SK-N-SH (cell line): ENCODE data around the gene MUCL1. TPM values are rescaled to one million over a fixed set of nuclear protein-coding genes. Genes with fewer than 3 reads are reported as not detected.

Experiments used
- CTCF ChIA-PET: fragments of 300-600, 350-600 bp; formaldehyde crosslinking; extraction: SDS; loops from one replicate; lab custom pipeline; 2021; lab: Yijun Ruan, JAX
- POLR2A ChIA-PET: fragments of 350-600 bp; sonication (Branson Sonifier 250); formaldehyde crosslinking; extraction: SDS; loops from one replicate; lab custom pipeline; 2020; ENCODE audit warnings: antibody characterized with exemption, inconsistent platforms; lab: Yijun Ruan, JAX
- DNase-seq: peaks from one replicate; pipeline ENCODE4 v3.0.0; 2012
- H2AFZ ChIP-seq: fragments of 200-600 bp; sonication (generic); 2 replicates; pipeline ENCODE4 v1.8.1; 2016; ENCODE audit warnings: antibody characterized with exemption, mild to moderate bottlenecking, low read depth
- H3F3A ChIP-seq: fragments of 200-600 bp; sonication (generic); replicated peaks from 2 replicates; pipeline ENCODE3; 2016; ENCODE audit warnings: antibody characterized with exemption, mild to moderate bottlenecking; ENCODE audit not compliant: insufficient read depth
- H3K27ac ChIP-seq, 2 experiments: fragments of 200-500 bp in 1 of 2; fragments of 200-600 bp in 1 of 2; sonication (Bioruptor generic) in 1 of 2; sonication (generic), shearing (Covaris generic) in 1 of 2; 2 replicates each; pipeline versions ENCODE4 v1.5.1 to v1.6.1; 2014 to 2016; ENCODE audit warnings: low read depth in 2 of 2, inconsistent platforms in 1 of 2, low read length in 1 of 2, mild to moderate bottlenecking in 1 of 2, mixed read lengths in 1 of 2
- H3K27me3 ChIP-seq: fragments of 200-600 bp; sonication (generic), shearing (Covaris generic); 2 replicates; pipeline ENCODE4 v1.6.1; 2016; ENCODE audit warnings: mixed run types; ENCODE audit not compliant: insufficient read depth
- H3K36me3 ChIP-seq, 2 experiments: fragments of 200-500 bp in 1 of 2; fragments of 200-600 bp in 1 of 2; sonication (Bioruptor generic) in 1 of 2; sonication (generic) in 1 of 2; replicated peaks in 1 of 2; 2 replicates each; pipeline versions ENCODE3 to v1.5.1; 2014 to 2016; ENCODE audit warnings: low read length in 1 of 2, mild to moderate bottlenecking in 1 of 2; ENCODE audit not compliant: insufficient read depth in 2 of 2, control insufficient read depth in 1 of 2
- H3K4me1 ChIP-seq, 2 experiments: fragments of 200-500 bp in 1 of 2; fragments of 200-600 bp in 1 of 2; sonication (Bioruptor generic) in 1 of 2; sonication (generic), shearing (Covaris generic) in 1 of 2; 2 replicates each; pipeline versions ENCODE4 v1.5.1 to v1.6.1; 2014 to 2016; ENCODE audit warnings: low read depth in 1 of 2, low read length in 1 of 2, mixed run types in 1 of 2; ENCODE audit not compliant: insufficient read depth in 2 of 2, control insufficient read depth in 1 of 2
- H3K4me2 ChIP-seq: fragments of 200-600 bp; sonication (generic), shearing (Covaris generic); 2 replicates; pipeline ENCODE4 v1.6.1; 2017; ENCODE audit warnings: mixed run types
- H3K4me3 ChIP-seq, 2 experiments: fragments of 200-500 bp in 1 of 2; fragments of 200-600 bp in 1 of 2; sonication (Bioruptor generic) in 1 of 2; sonication (generic), shearing (Covaris generic) in 1 of 2; 2 replicates each; pipeline versions ENCODE4 v1.5.1 to v1.8.1; 2014 to 2016; ENCODE audit warnings: low read depth in 2 of 2, inconsistent platforms in 1 of 2, low read length in 1 of 2, mild to moderate bottlenecking in 1 of 2, mixed read lengths in 1 of 2, moderate library complexity in 1 of 2
- H3K79me2 ChIP-seq: fragments of 200-600 bp; sonication (generic); 2 replicates; pipeline ENCODE4 v1.8.1; 2017; ENCODE audit warnings: mild to moderate bottlenecking; ENCODE audit not compliant: insufficient read depth
- H3K9ac ChIP-seq: fragments of 200-600 bp; sonication (generic); 2 replicates; pipeline ENCODE4 v1.6.1; 2017; ENCODE audit warnings: mixed run types
- H3K9me2 ChIP-seq: fragments of 200-600 bp; sonication (generic); 2 replicates; pipeline ENCODE4 v1.6.1; 2017; ENCODE audit warnings: mixed run types
- H3K9me3 ChIP-seq: fragments of 200-600 bp; sonication (generic); 2 replicates; pipeline ENCODE4 v1.6.1; 2017; ENCODE audit warnings: mixed run types, mild to moderate bottlenecking, moderate library complexity
- H4K20me1 ChIP-seq: fragments of 200-600 bp; sonication (generic); 2 replicates; pipeline ENCODE4 v1.6.1; 2017; ENCODE audit warnings: mild to moderate bottlenecking, mixed run types; ENCODE audit not compliant: insufficient read depth
- CHD2 ChIP-seq: fragments of 150-350 bp; IDR thresholded peaks from 2 replicates; pipeline ENCODE4 v1.6.1; 2018; ENCODE audit warnings: low read length; ENCODE audit not compliant: partially characterized antibody
- EP300 ChIP-seq, 2 experiments: IDR thresholded peaks; 2 replicates each; pipeline versions ENCODE4 v1.4.0 to v1.6.1; 2012; ENCODE audit warnings: borderline replicate concordance in 1 of 2, low read depth in 1 of 2, low read length in 1 of 2
- FOXM1 ChIP-seq: IDR thresholded peaks from 2 replicates; pipeline ENCODE4 v1.4.0; 2012; ENCODE audit warnings: low read depth, mild to moderate bottlenecking
- GATA2 ChIP-seq: sonication (generic); formaldehyde crosslinking; IDR thresholded peaks from 2 replicates; pipeline ENCODE4 v1.5.0; 2020; ENCODE audit warnings: mild to moderate bottlenecking, missing genetic modification reagents
- JUND ChIP-seq: IDR thresholded peaks from 2 replicates; pipeline ENCODE4 v1.4.0; 2012
- MXI1 ChIP-seq: IDR thresholded peaks from 2 replicates; pipeline ENCODE4 v1.6.1; 2012; ENCODE audit warnings: mild to moderate bottlenecking, low read depth, low read length, improper control_type of control experiment
- NFIC ChIP-seq: IDR thresholded peaks from 2 replicates; pipeline ENCODE4 v1.4.0; 2012; ENCODE audit warnings: borderline replicate concordance
- RFX5 ChIP-seq: IDR thresholded peaks from 2 replicates; pipeline ENCODE4 v1.6.1; 2012; ENCODE audit warnings: mild to moderate bottlenecking, improper control_type of control experiment, low read length
- SIN3A ChIP-seq: IDR thresholded peaks from 2 replicates; pipeline ENCODE4 v1.6.1; 2012; ENCODE audit warnings: low read depth, mild to moderate bottlenecking, low read length, moderate library complexity, borderline replicate concordance
- YY1 ChIP-seq: IDR thresholded peaks from 2 replicates; pipeline ENCODE4 v1.4.0; 2012; ENCODE audit warnings: low read depth, mild to moderate bottlenecking
- WGBS: methylation state at CpG from one replicate; pipeline ENCODE4 v1.1.6; 2017; ENCODE audit warnings: low lambda C conversion rate; 5-methylcytosine and 5-hydroxymethylcytosine counted together
- polyA plus RNA-seq, 3 experiments: library from polyadenylated mRNA; depleted of rRNA; stranded (reverse); fragments of >200 nt; gene quantifications; 2 replicates each; pipeline ENCODE4 v1.2.3, GENCODE V29; 2012
- TF ChIP-seq, protein P1 (sequence below): fragments of 150-350 bp; IDR thresholded peaks from 2 replicates; pipeline ENCODE4 v1.6.1; 2016; ENCODE audit warnings: mild to moderate bottlenecking, low read depth, low read length

MUCL1 gene
- polyA plus RNA-seq, 1 of the 3 experiments (the other 2 are of a cell fraction): not detected

- TF ChIP-seq, protein P1, sequence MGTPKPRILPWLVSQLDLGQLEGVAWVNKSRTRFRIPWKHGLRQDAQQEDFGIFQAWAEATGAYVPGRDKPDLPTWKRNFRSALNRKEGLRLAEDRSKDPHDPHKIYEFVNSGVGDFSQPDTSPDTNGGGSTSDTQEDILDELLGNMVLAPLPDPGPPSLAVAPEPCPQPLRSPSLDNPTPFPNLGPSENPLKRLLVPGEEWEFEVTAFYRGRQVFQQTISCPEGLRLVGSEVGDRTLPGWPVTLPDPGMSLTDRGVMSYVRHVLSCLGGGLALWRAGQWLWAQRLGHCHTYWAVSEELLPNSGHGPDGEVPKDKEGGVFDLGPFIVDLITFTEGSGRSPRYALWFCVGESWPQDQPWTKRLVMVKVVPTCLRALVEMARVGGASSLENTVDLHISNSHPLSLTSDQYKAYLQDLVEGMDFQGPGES: no peak
- TF ChIP-seq CHD2: no peak
- TF ChIP-seq, all 33 proteins: peak for 0
Measured at GRCh38 chr12:54829511-54829910, 24.8 kb upstream of the MUCL1 start (continued).

DNA sequence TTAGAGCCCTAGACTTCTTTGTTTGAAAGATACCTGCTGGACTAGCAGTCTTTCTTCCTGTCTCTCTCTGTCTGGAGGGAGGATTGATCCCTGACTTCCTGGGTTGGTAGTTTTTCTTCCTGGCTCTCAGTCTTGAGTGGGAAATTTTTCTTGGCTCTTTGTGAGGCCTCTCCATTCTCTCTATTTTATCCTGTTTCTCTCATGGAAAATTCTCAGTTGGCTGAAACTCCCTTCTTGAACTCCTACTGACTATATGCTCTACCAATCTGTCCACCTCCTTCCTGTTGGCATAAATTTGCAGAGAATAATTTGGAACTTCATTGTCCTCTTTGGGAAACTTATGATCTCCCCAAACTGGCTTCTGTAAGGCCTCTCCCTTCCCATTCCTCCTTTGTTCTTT lies 24.1 kb upstream of the MUCL1 start:
- TF ChIP-seq MXI1: no peak
- TF ChIP-seq GATA2 (CRISPR knock-in tag): no peak
- no peak for TF ChIP-seq YY1
- no peak for TF ChIP-seq FOXM1
- POLR2A ChIA-PET: no interaction called here
- no peak overlapping the region for H3K4me3 ChIP-seq
- no peaks in the 10 kb centered on the region for H3K4me1 ChIP-seq
- H3F3A ChIP-seq: no peaks in the 10 kb centered on the region
- no peak for DNase-seq
- no peaks in the 10 kb centered on the region for H3K9me3 ChIP-seq
- H4K20me1 ChIP-seq: no peaks in the 10 kb centered on the region
- no peaks in the 10 kb centered on the region for H3K79me2 ChIP-seq
- no peak overlapping the region for H2AFZ ChIP-seq
- no peaks in the 10 kb centered on the region for H3K9me2 ChIP-seq
- H3K4me2 ChIP-seq: no peak overlapping the region
- no peak overlapping the region for H3K27ac ChIP-seq
- no peaks in the 10 kb centered on the region for H3K36me3 ChIP-seq
- H3K27me3 ChIP-seq: no peaks in the 10 kb centered on the region
- no peak overlapping the region for H3K9ac ChIP-seq
- CTCF ChIA-PET: no interaction called here

DNA sequence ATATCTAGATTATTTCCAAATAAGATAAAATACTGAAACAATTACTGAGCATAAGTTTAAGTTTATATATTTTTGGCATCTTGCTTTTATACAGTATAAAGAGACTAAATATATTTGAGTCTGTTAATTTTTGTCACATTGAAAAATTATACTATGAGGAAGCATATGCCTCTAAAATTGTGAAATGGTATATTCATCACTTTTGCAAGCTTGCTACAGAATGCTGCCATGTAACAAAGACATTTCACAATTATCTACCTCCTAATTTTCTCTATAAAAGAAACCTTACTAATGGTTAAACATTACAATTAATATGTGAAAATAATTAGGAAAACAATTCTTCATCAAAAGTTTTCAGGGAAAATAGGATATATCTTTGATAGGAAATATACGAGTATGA lies 22.7 kb upstream of the MUCL1 start:
- Histone ChIP-seq H3K79me2 (no peaks in the 10 kb centered on the region), H3K9me2 (no peaks in the 10 kb centered on the region), H3K36me3 (no peaks in the 10 kb centered on the region), H3K27ac (no peak overlapping the region), H3K27me3 (no peaks in the 10 kb centered on the region), H2AFZ (no peak overlapping the region), H3K9me3 (no peaks in the 10 kb centered on the region), H4K20me1 (no peaks in the 10 kb centered on the region), H3K4me2 (no peak overlapping the region), H3K4me1 (no peaks in the 10 kb centered on the region), H3K9ac (no peak overlapping the region), H3K4me3 (no peak overlapping the region), H3F3A (no peaks in the 10 kb centered on the region)
- TF ChIP-seq SIN3A (no peak), EP300 (IDR thresholded peaks at IDR 0.05; ENCODE audit: borderline replicate concordance in 1 of 2, low read depth in 1 of 2, low read length in 1 of 2) (no peak), RFX5 (no peak), JUND (no peak), YY1 (no peak), NFIC (no peak), MXI1 (no peak)
- no peak for DNase-seq
- WGBS: 6% methylated on average over 1 of the region's 1 CpG
- ChIA-PET POLR2A (no interaction called here), CTCF (no interaction called here)
